IMR-90 (cell line): ENCODE data around the gene MRPL58.

Source experiments
- BHLHE40 ChIP-seq: fragments of 150-350 bp; IDR thresholded peaks from 2 replicates; pipeline ENCODE4 v1.6.1; 2016; ENCODE audit warnings: mild to moderate bottlenecking, low read depth, low read length
- POLR2A ChIP-seq: IDR thresholded peaks from 2 replicates; pipeline ENCODE4 v1.6.1; 2012; ENCODE audit warnings: mild to moderate bottlenecking, low read depth, low read length
- RAD21 ChIP-seq: IDR thresholded peaks from 2 replicates; pipeline ENCODE4 v1.6.1; 2012; ENCODE audit warnings: low read length, improper control_type of control experiment
- SMC3 ChIP-seq: fragments of 150-350 bp; IDR thresholded peaks from 2 replicates; pipeline ENCODE4 v1.6.1; 2016; ENCODE audit warnings: low read depth, mild to moderate bottlenecking, antibody characterized with exemption, low read length, moderate library complexity
- TF ChIP-seq, protein P1 (sequence below): conservative IDR thresholded peaks from 2 replicates; pipeline ENCODE4 v1.5.1; 2012; ENCODE audit warnings: mild to moderate bottlenecking, low read depth, low read length, improper control_type of control experiment

GRCh38 chr17:75012096-75012345, 449 bp upstream of the MRPL58 start:
- TF ChIP-seq, protein P1, sequence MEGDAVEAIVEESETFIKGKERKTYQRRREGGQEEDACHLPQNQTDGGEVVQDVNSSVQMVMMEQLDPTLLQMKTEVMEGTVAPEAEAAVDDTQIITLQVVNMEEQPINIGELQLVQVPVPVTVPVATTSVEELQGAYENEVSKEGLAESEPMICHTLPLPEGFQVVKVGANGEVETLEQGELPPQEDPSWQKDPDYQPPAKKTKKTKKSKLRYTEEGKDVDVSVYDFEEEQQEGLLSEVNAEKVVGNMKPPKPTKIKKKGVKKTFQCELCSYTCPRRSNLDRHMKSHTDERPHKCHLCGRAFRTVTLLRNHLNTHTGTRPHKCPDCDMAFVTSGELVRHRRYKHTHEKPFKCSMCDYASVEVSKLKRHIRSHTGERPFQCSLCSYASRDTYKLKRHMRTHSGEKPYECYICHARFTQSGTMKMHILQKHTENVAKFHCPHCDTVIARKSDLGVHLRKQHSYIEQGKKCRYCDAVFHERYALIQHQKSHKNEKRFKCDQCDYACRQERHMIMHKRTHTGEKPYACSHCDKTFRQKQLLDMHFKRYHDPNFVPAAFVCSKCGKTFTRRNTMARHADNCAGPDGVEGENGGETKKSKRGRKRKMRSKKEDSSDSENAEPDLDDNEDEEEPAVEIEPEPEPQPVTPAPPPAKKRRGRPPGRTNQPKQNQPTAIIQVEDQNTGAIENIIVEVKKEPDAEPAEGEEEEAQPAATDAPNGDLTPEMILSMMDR: no peak
- TF ChIP-seq POLR2A: no peak
- TF ChIP-seq RAD21: no peak
- no peak; the same call in 1 of the 2 replicates for TF ChIP-seq BHLHE40
- no peak for TF ChIP-seq SMC3
